Chondrocyte (in vitro differentiated cells): ENCODE measurements around the gene EXOSC7. TPM values are rescaled to one million over a fixed set of nuclear protein-coding genes. Genes with fewer than 3 reads are reported as not detected.

Experiments used
- DNase-seq: peaks from one replicate; pipeline ENCODE4 v3.0.0; 2021; ENCODE audit warnings: mixed read lengths, low spot score
- H3K27ac Mint-ChIP-seq: one replicate; pipeline ENCODE4 v1.8.0; 2021; ENCODE audit warnings: mild to moderate bottlenecking, moderate library complexity, mixed read lengths; ENCODE audit not compliant: unreplicated experiment
- H3K27me3 Mint-ChIP-seq: 2 replicates; pipeline ENCODE4 v1.8.0; 2021; ENCODE audit warnings: low read depth, mixed read lengths
- H3K36me3 Mint-ChIP-seq: 2 replicates; pipeline ENCODE4 v1.8.0; 2021; ENCODE audit warnings: low read depth, mixed read lengths
- H3K4me1 Mint-ChIP-seq: 2 replicates; pipeline ENCODE4 v1.8.0; 2021; ENCODE audit warnings: low read depth, mild to moderate bottlenecking, mixed read lengths
- H3K4me3 Mint-ChIP-seq: one replicate; pipeline ENCODE4 v1.8.0; 2021; ENCODE audit warnings: mild to moderate bottlenecking, moderate library complexity, mixed read lengths; ENCODE audit not compliant: unreplicated experiment
- H3K9me3 Mint-ChIP-seq: 2 replicates; pipeline ENCODE4 v1.8.0; 2021; ENCODE audit warnings: low read depth, mixed read lengths
- total RNA-seq: library from RNA; stranded (reverse); gene quantifications from 3 replicates; pipeline ENCODE4 v1.2.1, GENCODE V29; 2021
- TF ChIP-seq, protein P1 (sequence below): fragments of 200-600 bp; sonication (generic); IDR thresholded peaks from 2 replicates; pipeline ENCODE4 v1.5.0; 2021; ENCODE audit warnings: antibody characterized with exemption, mild to moderate bottlenecking, moderate library complexity

Gene EXOSC7
- total RNA-seq, 1 donor from 2014 or later, result 29.1 TPM

DNA sequence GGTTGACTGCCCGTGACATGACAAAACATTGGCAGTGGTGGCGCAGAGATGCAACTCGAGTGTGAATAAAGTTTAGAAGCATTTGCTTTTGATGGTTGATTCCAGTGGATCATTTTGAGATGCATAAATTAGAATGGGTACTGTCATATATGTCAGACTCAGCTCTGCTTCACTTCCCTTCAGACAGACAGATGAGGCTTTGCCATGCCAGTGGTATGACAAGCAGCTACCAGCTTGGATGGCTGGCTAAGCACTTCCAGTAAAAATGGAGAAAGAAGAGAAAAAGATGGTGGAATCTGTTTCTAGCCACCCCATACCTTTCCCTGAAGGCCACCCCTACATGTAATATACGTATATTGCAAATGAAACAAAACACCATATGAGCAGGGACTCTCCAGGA lies 36.5 kb downstream of the EXOSC7 start:
- TF ChIP-seq, protein P1, sequence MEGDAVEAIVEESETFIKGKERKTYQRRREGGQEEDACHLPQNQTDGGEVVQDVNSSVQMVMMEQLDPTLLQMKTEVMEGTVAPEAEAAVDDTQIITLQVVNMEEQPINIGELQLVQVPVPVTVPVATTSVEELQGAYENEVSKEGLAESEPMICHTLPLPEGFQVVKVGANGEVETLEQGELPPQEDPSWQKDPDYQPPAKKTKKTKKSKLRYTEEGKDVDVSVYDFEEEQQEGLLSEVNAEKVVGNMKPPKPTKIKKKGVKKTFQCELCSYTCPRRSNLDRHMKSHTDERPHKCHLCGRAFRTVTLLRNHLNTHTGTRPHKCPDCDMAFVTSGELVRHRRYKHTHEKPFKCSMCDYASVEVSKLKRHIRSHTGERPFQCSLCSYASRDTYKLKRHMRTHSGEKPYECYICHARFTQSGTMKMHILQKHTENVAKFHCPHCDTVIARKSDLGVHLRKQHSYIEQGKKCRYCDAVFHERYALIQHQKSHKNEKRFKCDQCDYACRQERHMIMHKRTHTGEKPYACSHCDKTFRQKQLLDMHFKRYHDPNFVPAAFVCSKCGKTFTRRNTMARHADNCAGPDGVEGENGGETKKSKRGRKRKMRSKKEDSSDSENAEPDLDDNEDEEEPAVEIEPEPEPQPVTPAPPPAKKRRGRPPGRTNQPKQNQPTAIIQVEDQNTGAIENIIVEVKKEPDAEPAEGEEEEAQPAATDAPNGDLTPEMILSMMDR, result no peak
- Mint-ChIP-seq H3K4me1 (peaks cover 60% of the 10 kb centered on the region), H3K9me3 (no peaks in the 10 kb centered on the region), H3K4me3 (peak overlapping the region; percentile 2), H3K27me3 (no peaks in the 10 kb centered on the region), H3K27ac (peak overlapping the region; percentile 84), H3K36me3 (peaks cover 6% of the 10 kb centered on the region)
- DNase-seq, result no peak

DNA sequence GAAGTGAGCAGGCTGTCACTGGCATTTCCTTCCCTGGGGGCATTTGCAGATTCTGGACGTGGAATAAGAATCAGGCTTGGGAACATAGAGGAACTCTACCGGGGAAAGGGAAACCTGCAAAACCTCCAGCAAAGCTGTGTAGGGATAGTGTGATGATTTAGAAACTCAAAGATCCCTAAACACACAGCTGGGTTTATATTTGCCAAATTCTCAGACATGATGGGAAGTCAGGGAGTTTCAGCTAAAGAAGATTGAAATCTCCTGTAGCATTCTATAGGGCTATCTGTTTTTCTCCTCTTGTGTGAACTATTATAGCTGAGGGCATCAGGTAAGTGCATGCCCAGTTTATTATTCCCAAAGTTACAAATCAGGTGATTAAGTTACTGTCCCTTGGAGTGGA lies 40.9 kb downstream of the EXOSC7 start:
- Mint-ChIP-seq H3K4me3 (no peak overlapping the region), H3K36me3 (peaks cover 9% of the 10 kb centered on the region), H3K9me3 (no peaks in the 10 kb centered on the region), H3K4me1 (peaks cover 52% of the 10 kb centered on the region), H3K27ac (no peak overlapping the region), H3K27me3 (no peaks in the 10 kb centered on the region)
- DNase-seq, result no peak
- TF ChIP-seq, protein P1, result no peak

DNA sequence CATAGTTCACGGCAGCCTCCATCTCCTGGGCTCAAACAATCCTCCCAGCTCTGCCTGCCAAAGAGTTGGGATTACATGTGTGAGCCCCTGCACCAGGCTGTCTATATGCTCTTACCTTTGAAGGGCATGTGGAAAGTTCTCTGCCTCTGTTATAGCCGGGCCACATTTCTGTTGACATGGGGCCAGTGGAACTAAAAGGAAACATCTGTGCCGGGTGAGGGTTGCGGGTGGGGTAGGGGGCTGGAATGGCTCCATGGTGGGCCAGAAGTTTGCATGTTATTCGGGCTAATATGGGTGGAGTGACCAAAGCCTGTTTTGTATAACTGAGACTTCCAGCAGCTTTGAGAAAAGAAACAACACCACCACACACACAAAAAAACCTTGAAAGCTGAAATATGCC lies 41.8 kb downstream of the EXOSC7 start:
- H3K27ac Mint-ChIP-seq, result no peak overlapping the region
- peaks cover 6% of the 10 kb centered on the region for H3K36me3 Mint-ChIP-seq
- H3K27me3 Mint-ChIP-seq, result no peaks in the 10 kb centered on the region
- peaks cover 46% of the 10 kb centered on the region for H3K4me1 Mint-ChIP-seq
- no peaks in the 10 kb centered on the region for H3K9me3 Mint-ChIP-seq
- no peak for DNase-seq
- TF ChIP-seq, protein P1, result no peak
- no peak overlapping the region for H3K4me3 Mint-ChIP-seq

DNA sequence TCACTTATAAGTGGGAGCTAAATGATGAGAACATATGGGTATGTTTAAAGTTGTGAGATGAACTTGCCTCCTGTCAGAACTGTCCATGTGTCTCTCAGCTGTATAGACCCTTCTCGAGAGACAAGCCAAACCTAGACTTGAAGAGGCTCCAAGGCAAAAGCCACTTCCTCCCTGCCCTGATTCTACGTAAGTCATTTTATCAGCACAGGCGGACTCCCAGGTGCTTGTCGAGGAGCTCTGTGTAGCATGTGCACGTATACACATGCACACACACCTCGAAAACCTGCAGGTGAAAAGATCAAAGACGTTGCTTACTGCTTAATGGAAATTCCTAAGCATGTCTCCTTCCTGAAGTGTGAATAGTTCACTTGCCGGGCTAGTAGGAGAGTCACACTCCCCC lies 44.5 kb downstream of the EXOSC7 start:
- TF ChIP-seq, protein P1, result no peak
- Mint-ChIP-seq H3K27ac (no peak overlapping the region), H3K9me3 (no peaks in the 10 kb centered on the region), H3K27me3 (no peaks in the 10 kb centered on the region), H3K36me3 (peaks cover 3% of the 10 kb centered on the region), H3K4me3 (no peak overlapping the region), H3K4me1 (peaks cover 55% of the 10 kb centered on the region)
- no peak for DNase-seq

DNA sequence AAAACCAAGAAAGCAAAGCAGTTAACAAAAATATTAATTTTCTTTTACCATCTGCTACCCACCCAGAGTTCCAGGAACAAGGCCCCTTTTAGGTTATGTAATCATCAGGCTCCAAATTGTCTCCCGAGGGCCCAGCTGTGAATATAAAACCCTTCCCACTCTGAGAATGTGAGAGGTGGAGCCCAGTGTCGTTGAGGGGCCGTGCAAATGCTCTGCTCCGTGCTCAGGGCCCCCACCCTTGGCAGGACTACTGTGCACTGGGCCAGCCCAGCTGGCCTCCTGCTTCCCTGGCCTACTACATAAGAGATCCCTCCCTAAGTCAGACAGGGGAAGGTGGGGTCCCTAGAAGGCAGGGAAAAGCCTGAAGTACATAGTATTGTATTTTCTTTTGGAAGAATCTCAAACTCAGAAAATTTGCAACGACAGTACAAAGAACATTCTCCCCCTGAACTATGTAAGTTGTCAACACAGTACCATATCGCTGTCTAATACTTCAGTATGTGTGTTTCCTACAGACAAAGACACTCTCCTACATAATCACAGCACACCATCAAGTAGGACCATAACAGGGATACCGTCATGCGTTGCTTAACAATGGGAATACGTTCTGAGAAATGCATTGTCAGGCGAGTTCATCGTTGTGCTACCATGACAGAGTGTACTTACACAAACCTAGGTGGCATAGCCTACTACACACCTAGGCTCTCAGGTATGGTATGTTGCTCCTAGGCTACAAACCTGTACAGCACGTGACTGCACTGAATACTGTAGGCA lies 45.7 kb downstream of the EXOSC7 start:
- H3K27ac Mint-ChIP-seq, result no peak overlapping the region
- no peaks in the 10 kb centered on the region for H3K9me3 Mint-ChIP-seq
- TF ChIP-seq, protein P1, result no peak
- peaks cover 3% of the 10 kb centered on the region for H3K36me3 Mint-ChIP-seq
- no peaks in the 10 kb centered on the region for H3K27me3 Mint-ChIP-seq
- peaks cover 61% of the 10 kb centered on the region for H3K4me1 Mint-ChIP-seq
- no peak for DNase-seq
- no peak overlapping the region for H3K4me3 Mint-ChIP-seq
